ENCODE measurements around the gene LHX6.

DNA sequence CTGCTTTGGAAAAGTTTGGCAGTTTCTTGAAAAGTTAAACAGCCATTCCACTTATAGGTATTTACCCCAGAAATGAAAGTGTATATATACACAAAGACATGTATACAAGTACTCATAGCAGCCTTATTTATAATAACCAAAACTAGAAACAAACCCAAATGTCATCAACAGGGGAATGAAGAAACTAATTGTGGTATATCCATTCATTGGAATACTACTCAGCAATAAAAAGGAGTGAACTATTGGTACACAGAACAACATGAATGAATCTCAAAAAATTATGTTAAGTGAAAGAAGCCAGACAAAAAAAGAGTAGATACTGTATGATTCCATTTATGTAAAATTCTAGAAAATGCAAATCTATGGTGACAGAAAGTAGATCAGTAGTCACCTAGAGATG, 66.3 kb downstream of the LHX6 start:
- TF ChIP-seq POLR2A (IDR thresholded peaks at IDR 0.05) = no peak
- TF ChIP-seq, protein P1, sequence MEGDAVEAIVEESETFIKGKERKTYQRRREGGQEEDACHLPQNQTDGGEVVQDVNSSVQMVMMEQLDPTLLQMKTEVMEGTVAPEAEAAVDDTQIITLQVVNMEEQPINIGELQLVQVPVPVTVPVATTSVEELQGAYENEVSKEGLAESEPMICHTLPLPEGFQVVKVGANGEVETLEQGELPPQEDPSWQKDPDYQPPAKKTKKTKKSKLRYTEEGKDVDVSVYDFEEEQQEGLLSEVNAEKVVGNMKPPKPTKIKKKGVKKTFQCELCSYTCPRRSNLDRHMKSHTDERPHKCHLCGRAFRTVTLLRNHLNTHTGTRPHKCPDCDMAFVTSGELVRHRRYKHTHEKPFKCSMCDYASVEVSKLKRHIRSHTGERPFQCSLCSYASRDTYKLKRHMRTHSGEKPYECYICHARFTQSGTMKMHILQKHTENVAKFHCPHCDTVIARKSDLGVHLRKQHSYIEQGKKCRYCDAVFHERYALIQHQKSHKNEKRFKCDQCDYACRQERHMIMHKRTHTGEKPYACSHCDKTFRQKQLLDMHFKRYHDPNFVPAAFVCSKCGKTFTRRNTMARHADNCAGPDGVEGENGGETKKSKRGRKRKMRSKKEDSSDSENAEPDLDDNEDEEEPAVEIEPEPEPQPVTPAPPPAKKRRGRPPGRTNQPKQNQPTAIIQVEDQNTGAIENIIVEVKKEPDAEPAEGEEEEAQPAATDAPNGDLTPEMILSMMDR (IDR thresholded peaks at IDR 0.05) = no peak
- no peak for TF ChIP-seq EP300 (IDR thresholded peaks at IDR 0.05)

Measured in tibial nerve (tissue), 4 donors.